GM12892 (cell line): ENCODE data around the gene KPNA1.

Experiments used
- POLR2A ChIP-seq: IDR thresholded peaks from 2 replicates; pipeline ENCODE4 v1.6.1; 2011; ENCODE audit warnings: low read depth, low read length, control low read depth
- POLR2AphosphoS5 ChIP-seq: IDR thresholded peaks from 2 replicates; pipeline ENCODE4 v1.6.1; 2011; ENCODE audit warnings: low read depth, low read length, control low read depth

DNA sequence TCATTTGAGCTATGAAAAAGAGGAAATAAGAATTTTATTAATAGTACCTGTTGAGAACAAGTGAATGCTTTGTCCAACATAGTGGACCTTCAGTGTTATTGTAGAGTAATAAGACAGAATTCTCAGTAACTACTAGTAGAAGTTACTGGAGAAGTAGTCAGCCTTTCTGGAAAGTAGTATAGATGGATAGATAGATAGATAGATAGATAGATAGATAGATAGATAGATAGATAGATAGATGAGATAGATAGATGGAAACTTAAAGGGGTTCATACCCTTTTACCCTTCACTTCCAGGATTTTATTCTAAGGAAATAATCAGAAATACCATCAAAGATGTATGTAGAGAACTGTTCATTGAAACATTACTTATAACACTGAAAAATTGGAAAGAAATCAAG lies 125.5 kb downstream of the KPNA1 start:
- no peak for TF ChIP-seq POLR2AphosphoS5
- no peak for TF ChIP-seq POLR2A
